Activated naive CD4-positive, alpha-beta T cell treated with anti-CD3 and anti-CD28 coated beads, Interleukin-2, amount 10 ng/mL, durations not matched to agents 7 days and 5 days (primary cell): ENCODE data around the gene PIWIL4.
"Not testable (repeated sequence)": the region's sequence is repeated elsewhere in the genome, so short reads cannot be mapped to it uniquely, and the experiment has no call there.

Source experiments
- CTCF ChIA-PET: fragments of 350-600 bp; sonication (Branson Sonifier 250); formaldehyde crosslinking; loops from one replicate; lab custom pipeline; 2021; ENCODE audit warnings: antibody characterized with exemption; lab: Charles Lee
- DNase-seq: peaks from one replicate; pipeline ENCODE4 v3.0.0-alpha.2; 2020
- H3K27ac Mint-ChIP-seq: one replicate; pipeline ENCODE4 v1.8.0; 2021; ENCODE audit warnings: mild to moderate bottlenecking, moderate library complexity, mixed read lengths
- H3K27me3 Mint-ChIP-seq: one replicate; pipeline ENCODE4 v1.8.0; 2021; ENCODE audit warnings: mild to moderate bottlenecking, mixed read lengths
- H3K36me3 Mint-ChIP-seq: one replicate; pipeline ENCODE4 v1.8.0; 2021; ENCODE audit warnings: mixed read lengths
- H3K4me1 Mint-ChIP-seq: one replicate; pipeline ENCODE4 v1.8.0; 2021; ENCODE audit warnings: mixed read lengths
- H3K4me3 Mint-ChIP-seq: one replicate; pipeline ENCODE4 v1.8.0; 2021; ENCODE audit warnings: mild to moderate bottlenecking, moderate library complexity, mixed read lengths
- H3K9me3 Mint-ChIP-seq: one replicate; pipeline ENCODE4 v1.8.0; 2021; ENCODE audit warnings: mixed read lengths

The PIWIL4 gene

GRCh38 chr11:94643186-94643585 is 76.0 kb downstream of the PIWIL4 start:
- H3K4me3 Mint-ChIP-seq, H3K9me3 Mint-ChIP-seq, H3K36me3 Mint-ChIP-seq, CTCF ChIA-PET, DNase-seq, H3K27ac Mint-ChIP-seq, H3K27me3 Mint-ChIP-seq: not testable (repeated sequence)
- peaks cover 13% of the 10 kb centered on the region for H3K4me1 Mint-ChIP-seq

DNA sequence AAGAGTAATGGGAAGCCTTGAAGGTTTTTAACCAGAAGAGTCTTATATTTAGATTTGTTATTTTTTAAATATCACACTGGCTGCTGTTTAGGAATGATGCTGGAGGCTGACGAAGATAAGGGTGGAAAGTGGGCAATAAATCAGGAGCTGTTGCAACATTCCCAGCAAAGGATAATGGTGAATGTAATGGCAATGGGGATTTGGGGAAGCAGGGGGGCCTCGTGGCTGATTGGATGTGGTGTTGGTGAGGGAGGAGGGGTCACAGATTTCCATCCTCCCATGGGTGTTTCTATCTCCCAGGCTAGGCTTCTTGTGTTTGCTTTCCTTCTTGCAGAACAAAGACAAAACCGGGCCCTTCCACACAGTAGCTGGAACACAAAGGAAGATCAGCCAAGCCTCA is 80.8 kb downstream of the PIWIL4 start:
- Mint-ChIP-seq H3K4me3 (no peak overlapping the region), H3K4me1 (no peaks in the 10 kb centered on the region), H3K27me3 (peaks cover 4% of the 10 kb centered on the region), H3K36me3 (no peaks in the 10 kb centered on the region), H3K27ac (no peak overlapping the region), H3K9me3 (no peaks in the 10 kb centered on the region)
- CTCF ChIA-PET = no interaction called here
- DNase-seq = no peak

- CTCF ChIA-PET = no interaction called here
- H3K27ac Mint-ChIP-seq = no peak overlapping the region
Observed at GRCh38 chr11:94648789-94649188, 81.6 kb downstream of the PIWIL4 start.

DNA sequence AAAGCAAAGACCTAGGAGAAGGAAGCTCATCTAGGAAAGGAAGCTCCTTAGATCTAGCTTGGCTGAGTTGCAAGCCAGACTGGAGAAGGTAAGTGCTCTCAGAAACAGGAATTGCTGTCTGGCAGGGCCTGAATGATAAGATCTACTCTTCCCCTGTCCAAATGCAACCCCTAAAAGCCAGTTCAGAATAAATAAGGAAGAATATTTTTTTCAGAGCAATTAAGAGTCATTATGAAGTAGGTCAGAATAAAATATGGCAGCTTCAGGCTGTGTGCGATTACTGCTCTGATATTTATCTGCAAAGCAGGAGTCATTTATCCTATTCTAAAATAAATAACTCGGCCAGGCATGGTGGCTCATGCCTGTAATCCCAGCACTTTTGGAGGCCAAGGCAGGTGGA is 82.1 kb downstream of the PIWIL4 start:
- Mint-ChIP-seq H3K4me3 (no peak overlapping the region), H3K27ac (no peak overlapping the region), H3K36me3 (no peaks in the 10 kb centered on the region), H3K27me3 (peaks cover 6% of the 10 kb centered on the region), H3K4me1 (no peaks in the 10 kb centered on the region), H3K9me3 (no peaks in the 10 kb centered on the region)
- CTCF ChIA-PET = no interaction called here
- no peak for DNase-seq

More at GRCh38 chr11:94648789-94649188, 81.6 kb downstream of the PIWIL4 start:
- no peak overlapping the region for H3K4me3 Mint-ChIP-seq
- no peaks in the 10 kb centered on the region for H3K4me1 Mint-ChIP-seq
- H3K36me3 Mint-ChIP-seq = no peaks in the 10 kb centered on the region
- H3K9me3 Mint-ChIP-seq = no peaks in the 10 kb centered on the region
- H3K27me3 Mint-ChIP-seq = peaks cover 4% of the 10 kb centered on the region
- DNase-seq = no peak

DNA sequence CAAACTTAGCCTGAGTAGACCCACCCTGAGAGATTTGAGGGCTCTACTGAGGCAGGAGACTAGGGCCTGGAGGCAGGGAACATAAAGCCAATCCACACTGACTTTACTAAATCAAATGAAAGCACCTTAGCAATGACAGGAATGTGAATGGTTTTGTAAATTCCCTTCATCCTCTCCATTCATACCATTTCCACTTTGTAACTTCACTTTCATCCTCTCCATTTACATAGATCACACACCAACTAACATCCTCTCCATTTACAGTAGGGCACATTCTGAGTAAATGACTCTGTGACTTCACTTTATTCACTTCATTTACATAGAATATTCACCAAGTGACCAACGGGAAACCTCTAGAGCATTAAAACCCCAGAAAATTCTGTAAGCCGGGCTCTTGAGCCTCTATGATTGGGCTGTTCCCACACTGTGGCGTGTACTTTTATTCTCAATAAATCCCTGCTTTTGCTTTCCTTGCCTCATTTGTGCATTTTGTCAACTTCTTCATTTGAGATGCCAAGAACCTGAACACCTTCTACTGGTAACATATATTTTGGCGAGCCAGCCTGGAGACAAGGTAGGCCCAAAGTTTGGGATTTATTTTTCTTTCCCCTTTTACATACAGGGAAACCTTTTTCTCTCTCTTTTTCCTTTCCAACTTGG is 82.9 kb downstream of the PIWIL4 start:
- Mint-ChIP-seq H3K9me3 (no peaks in the 10 kb centered on the region), H3K36me3 (no peaks in the 10 kb centered on the region), H3K4me3 (no peak overlapping the region), H3K4me1 (no peaks in the 10 kb centered on the region), H3K27ac (no peak overlapping the region), H3K27me3 (peaks cover 8% of the 10 kb centered on the region)
- CTCF ChIA-PET = no interaction called here
- no peak for DNase-seq

- DNase-seq = no peak
- Mint-ChIP-seq H3K4me3 (no peak overlapping the region), H3K36me3 (no peaks in the 10 kb centered on the region), H3K27me3 (peaks cover 8% of the 10 kb centered on the region), H3K9me3 (no peaks in the 10 kb centered on the region), H3K4me1 (no peaks in the 10 kb centered on the region), H3K27ac (no peak overlapping the region)
- CTCF ChIA-PET = no interaction called here
Observed at GRCh38 chr11:94650756-94651155, 83.6 kb downstream of the PIWIL4 start.

- no peaks in the 10 kb centered on the region for H3K36me3 Mint-ChIP-seq
- no peaks in the 10 kb centered on the region for H3K9me3 Mint-ChIP-seq
- H3K27me3 Mint-ChIP-seq = peaks cover 4% of the 10 kb centered on the region
- no peak overlapping the region for H3K4me3 Mint-ChIP-seq
- no peak overlapping the region for H3K27ac Mint-ChIP-seq
- CTCF ChIA-PET = no interaction called here
- DNase-seq = no peak
- no peaks in the 10 kb centered on the region for H3K4me1 Mint-ChIP-seq
Observed at GRCh38 chr11:94652735-94653284, 85.6 kb downstream of the PIWIL4 start.

GRCh38 chr11:94653561-94653960 is 86.4 kb downstream of the PIWIL4 start:
- H3K36me3 Mint-ChIP-seq = no peaks in the 10 kb centered on the region
- no peak overlapping the region for H3K4me3 Mint-ChIP-seq
- H3K27me3 Mint-ChIP-seq = peaks cover 4% of the 10 kb centered on the region
- no peaks in the 10 kb centered on the region for H3K4me1 Mint-ChIP-seq
- no peaks in the 10 kb centered on the region for H3K9me3 Mint-ChIP-seq
- no peak overlapping the region for H3K27ac Mint-ChIP-seq
- DNase-seq = no peak
- CTCF ChIA-PET = no interaction called here

DNA sequence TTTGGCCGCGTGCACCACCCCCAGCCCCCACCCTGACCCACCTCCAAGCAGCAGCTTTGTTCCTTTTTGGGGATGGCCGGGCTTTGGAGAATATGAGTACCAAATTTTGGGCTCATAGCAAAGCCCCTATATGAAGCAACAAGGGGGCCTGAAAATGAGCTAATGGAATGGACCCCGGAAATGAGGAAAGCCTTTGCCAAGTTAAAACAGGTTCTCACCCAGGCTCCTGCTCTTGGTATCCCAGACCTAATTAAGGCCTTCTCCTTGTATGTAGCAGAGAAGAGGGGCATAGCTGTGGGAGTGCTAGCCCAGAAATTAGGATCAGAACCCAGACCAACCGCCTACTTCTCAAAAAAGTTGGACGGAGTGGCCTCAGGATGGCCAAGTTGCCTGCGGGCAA is 87.0 kb downstream of the PIWIL4 start:
- H3K27ac Mint-ChIP-seq = no peak overlapping the region
- CTCF ChIA-PET = interaction anchor here (1.1 kb wide), 1 partner anchor 31 kb away, joined by 3 read pairs; no protein-coding TSS in a partner anchor
- H3K9me3 Mint-ChIP-seq = no peaks in the 10 kb centered on the region
- no peak for DNase-seq
- no peaks in the 10 kb centered on the region for H3K36me3 Mint-ChIP-seq
- H3K4me3 Mint-ChIP-seq = no peak overlapping the region
- no peaks in the 10 kb centered on the region for H3K4me1 Mint-ChIP-seq
- H3K27me3 Mint-ChIP-seq = peaks cover 4% of the 10 kb centered on the region

GRCh38 chr11:94655291-94655690 is 88.1 kb downstream of the PIWIL4 start:
- Mint-ChIP-seq H3K9me3 (no peaks in the 10 kb centered on the region), H3K4me1 (no peaks in the 10 kb centered on the region), H3K27ac (no peak overlapping the region), H3K27me3 (peaks cover 4% of the 10 kb centered on the region), H3K4me3 (no peak overlapping the region), H3K36me3 (no peaks in the 10 kb centered on the region)
- CTCF ChIA-PET = interaction anchor here (1.1 kb wide), 1 partner anchor 32 kb away, joined by 3 read pairs; no protein-coding TSS in a partner anchor
- DNase-seq = no peak

DNA sequence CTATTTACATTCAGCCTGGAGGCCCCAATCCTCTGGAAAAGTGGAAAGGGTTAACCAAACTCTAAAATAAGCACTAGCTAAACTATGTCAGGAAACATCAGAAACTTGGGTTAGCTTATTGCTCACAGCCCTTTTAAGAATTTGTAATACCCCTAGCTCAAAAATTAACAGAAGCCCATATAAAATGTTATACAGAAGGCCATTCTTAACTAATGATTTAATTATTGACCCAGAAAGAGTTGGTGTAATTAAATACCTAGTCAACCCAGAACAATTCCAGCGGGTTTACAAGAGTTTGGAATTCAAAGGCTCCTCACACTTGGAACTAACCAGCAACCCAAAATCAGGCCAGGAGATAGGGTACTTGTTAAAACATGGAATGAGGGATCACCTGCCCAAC is 88.8 kb downstream of the PIWIL4 start:
- CTCF ChIA-PET = no interaction called here
- no peaks in the 10 kb centered on the region for H3K36me3 Mint-ChIP-seq
- H3K9me3 Mint-ChIP-seq = no peaks in the 10 kb centered on the region
- no peak overlapping the region for H3K4me3 Mint-ChIP-seq
- H3K4me1 Mint-ChIP-seq = no peaks in the 10 kb centered on the region
- H3K27ac Mint-ChIP-seq = no peak overlapping the region
- peaks cover 7% of the 10 kb centered on the region for H3K27me3 Mint-ChIP-seq
- no peak for DNase-seq

- CTCF ChIA-PET = no interaction called here
- H3K9me3 Mint-ChIP-seq = no peaks in the 10 kb centered on the region
- peaks cover 2% of the 10 kb centered on the region for H3K4me1 Mint-ChIP-seq
- no peak overlapping the region for H3K4me3 Mint-ChIP-seq
- peaks cover 14% of the 10 kb centered on the region for H3K27me3 Mint-ChIP-seq
- no peaks in the 10 kb centered on the region for H3K36me3 Mint-ChIP-seq
- DNase-seq = no peak
- no peak overlapping the region for H3K27ac Mint-ChIP-seq
Observed at GRCh38 chr11:94656968-94657367, 89.8 kb downstream of the PIWIL4 start.

- no peak overlapping the region for H3K4me3 Mint-ChIP-seq
- peaks cover 2% of the 10 kb centered on the region for H3K4me1 Mint-ChIP-seq
- H3K9me3 Mint-ChIP-seq = no peaks in the 10 kb centered on the region
- no peak overlapping the region for H3K27ac Mint-ChIP-seq
- H3K36me3 Mint-ChIP-seq = no peaks in the 10 kb centered on the region
- no peak for DNase-seq
- CTCF ChIA-PET = no interaction called here
- peaks cover 14% of the 10 kb centered on the region for H3K27me3 Mint-ChIP-seq
Observed at GRCh38 chr11:94657629-94658028, 90.5 kb downstream of the PIWIL4 start.

- H3K27me3 Mint-ChIP-seq = peaks cover 14% of the 10 kb centered on the region
- no peaks in the 10 kb centered on the region for H3K36me3 Mint-ChIP-seq
- no peak overlapping the region for H3K27ac Mint-ChIP-seq
Observed at GRCh38 chr11:94658386-94658785, 91.2 kb downstream of the PIWIL4 start.

DNA sequence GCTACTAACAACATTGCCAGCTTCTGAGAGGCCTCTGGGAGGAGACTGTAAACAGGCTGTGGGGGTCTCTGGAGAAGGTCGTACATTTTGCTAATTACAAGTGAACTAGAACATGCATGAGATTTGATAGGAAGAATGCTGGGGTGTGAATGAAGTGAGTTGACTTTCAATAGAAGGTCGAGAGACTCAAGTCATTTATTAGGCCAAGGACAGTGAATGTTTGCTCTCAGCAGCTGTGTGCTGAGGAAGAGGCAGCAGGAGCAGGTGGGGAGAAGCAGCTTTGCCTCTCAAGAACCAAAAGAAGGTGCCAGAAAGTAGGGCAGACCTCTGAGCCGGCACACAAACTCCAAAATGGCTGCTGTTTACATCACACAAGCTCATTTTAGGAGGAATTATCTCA is 91.7 kb downstream of the PIWIL4 start:
- Mint-ChIP-seq H3K27me3 (peaks cover 14% of the 10 kb centered on the region), H3K27ac (no peak overlapping the region), H3K4me3 (no peak overlapping the region), H3K4me1 (peaks cover 2% of the 10 kb centered on the region), H3K9me3 (no peaks in the 10 kb centered on the region), H3K36me3 (no peaks in the 10 kb centered on the region)
- DNase-seq = no peak
- CTCF ChIA-PET = no interaction called here

More at GRCh38 chr11:94658386-94658785, 91.2 kb downstream of the PIWIL4 start:
- Mint-ChIP-seq H3K9me3 (no peaks in the 10 kb centered on the region), H3K4me3 (no peak overlapping the region), H3K4me1 (peaks cover 2% of the 10 kb centered on the region)
- CTCF ChIA-PET = no interaction called here
- DNase-seq = no peak
